HG02610 (cell line): ENCODE measurements around the gene SLFN13.
"Not testable (repeated sequence)": the region's sequence is repeated elsewhere in the genome, so short reads cannot be mapped to it uniquely, and the experiment has no call there.

Experiments used
- ATAC-seq: cut with Tn5 transposase; IDR thresholded peaks from one replicate; pipeline ENCODE4 v1.9.1; 2021; ENCODE audit warnings: mild to moderate bottlenecking, moderate library complexity; ENCODE audit not compliant: unreplicated experiment

The SLFN13 gene, protein sequence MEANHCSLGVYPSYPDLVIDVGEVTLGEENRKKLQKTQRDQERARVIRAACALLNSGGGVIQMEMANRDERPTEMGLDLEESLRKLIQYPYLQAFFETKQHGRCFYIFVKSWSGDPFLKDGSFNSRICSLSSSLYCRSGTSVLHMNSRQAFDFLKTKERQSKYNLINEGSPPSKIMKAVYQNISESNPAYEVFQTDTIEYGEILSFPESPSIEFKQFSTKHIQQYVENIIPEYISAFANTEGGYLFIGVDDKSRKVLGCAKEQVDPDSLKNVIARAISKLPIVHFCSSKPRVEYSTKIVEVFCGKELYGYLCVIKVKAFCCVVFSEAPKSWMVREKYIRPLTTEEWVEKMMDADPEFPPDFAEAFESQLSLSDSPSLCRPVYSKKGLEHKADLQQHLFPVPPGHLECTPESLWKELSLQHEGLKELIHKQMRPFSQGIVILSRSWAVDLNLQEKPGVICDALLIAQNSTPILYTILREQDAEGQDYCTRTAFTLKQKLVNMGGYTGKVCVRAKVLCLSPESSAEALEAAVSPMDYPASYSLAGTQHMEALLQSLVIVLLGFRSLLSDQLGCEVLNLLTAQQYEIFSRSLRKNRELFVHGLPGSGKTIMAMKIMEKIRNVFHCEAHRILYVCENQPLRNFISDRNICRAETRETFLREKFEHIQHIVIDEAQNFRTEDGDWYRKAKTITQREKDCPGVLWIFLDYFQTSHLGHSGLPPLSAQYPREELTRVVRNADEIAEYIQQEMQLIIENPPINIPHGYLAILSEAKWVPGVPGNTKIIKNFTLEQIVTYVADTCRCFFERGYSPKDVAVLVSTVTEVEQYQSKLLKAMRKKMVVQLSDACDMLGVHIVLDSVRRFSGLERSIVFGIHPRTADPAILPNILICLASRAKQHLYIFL

DNA sequence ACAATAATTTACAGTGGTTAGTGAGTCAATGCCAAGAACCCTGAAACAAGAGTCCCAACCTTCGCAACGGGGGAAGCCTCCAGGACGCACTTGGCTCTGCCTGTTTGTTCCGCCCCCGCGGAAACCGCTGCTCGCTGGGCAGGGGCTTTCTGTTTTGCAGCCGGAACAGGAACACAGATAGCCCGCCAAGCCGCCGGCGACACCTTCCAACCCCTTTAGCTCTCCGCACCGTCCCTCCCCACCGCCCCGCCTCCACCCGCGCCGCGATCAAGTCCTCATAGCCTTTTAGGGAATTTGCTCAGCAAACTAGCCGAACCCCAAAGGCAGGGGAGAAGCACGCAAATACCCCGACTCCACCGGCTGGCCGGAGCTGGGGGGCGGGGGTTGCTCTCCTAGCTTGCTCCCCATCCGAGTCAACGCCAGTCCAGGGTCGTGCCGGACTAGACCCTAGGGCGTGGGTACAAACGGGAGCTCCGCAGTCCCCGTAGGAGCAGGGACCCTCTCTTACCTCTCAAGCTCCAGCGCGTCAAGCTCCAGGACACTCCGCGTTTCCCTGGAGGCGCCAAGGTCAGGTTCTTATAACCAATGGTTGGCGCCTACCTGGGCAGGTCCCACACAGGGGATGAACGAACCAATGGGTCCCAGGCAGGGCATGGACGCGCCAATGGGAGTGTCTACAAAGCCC is at the start of gene SLFN13:
Gene SLFN13 (minus strand): TSS at position 553 of the 685 bp plus-strand sequence. CDS start 3,086 bp downstream, outside the sequence.
- peak; percentile 75 for ATAC-seq

DNA sequence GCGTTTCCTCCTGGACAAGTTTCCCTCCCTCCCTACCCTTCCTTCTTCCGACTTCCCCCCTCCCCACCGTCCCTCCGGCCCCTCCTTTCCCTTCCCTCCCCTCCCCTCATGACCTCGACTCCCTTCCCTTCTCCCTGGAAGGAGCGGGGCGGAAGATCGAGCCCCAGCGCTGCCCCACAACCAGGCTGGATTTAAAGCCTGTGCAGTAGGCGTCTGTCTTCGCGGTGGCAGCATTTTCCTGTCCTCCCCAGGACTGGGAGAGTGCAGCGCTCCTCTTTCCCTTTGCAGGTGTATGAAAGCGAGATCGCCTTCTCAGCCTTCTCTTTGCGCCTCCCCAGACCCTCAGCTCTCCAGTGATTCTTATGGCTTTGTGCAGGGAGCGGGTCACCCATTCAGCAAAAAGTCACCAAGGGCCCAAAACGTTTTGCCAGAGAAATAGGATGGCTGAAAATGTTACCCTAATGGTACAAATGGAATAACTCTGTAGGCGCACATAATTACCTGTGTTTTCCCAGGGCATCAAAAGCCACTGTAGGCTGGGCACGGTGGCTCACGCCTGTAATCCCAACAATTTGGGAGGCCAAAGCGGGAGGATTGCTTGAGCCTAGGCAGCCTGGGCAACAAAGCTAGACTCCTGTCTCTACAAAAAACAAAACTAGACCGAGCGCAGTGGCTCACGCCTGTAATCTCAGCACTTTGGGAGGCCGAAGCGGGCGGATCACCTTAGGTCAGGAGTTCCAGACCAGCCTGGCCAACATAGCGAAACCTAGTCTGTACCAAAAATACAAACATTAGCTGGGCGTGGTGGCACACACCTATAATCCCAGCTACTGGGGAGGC is 48.1 kb upstream of the SLFN13 start:
- no peak for ATAC-seq

GRCh38 chr17:35493040-35493439 is 44.5 kb upstream of the SLFN13 start:
- ATAC-seq = no peak

GRCh38 chr17:35491417-35491816 is 42.9 kb upstream of the SLFN13 start:
- no peak for ATAC-seq

DNA sequence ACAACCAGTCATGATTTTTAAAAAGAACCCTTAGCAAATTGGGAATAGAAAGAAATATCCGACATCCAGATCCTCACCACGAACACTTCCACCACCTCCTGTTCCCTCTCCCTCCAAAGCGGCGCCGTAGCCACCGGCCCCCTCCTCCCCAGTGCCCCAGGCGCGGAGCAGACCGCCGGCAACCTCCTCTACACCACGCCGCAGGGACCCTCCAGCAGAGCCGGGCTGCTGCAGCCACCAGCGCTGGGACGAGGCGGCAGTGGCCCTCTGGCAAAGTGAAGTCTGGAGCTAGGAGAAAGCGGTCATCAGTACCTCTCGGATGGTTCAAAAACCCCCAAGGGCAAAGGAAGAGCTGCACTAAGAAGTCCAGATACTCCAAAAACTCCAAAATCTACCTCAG is 41.4 kb upstream of the SLFN13 start:
- no peak for ATAC-seq

GRCh38 chr17:35488991-35489390 is 40.4 kb upstream of the SLFN13 start:
- no peak for ATAC-seq

- ATAC-seq = no peak
Observed at GRCh38 chr17:35486920-35487732, 38.6 kb upstream of the SLFN13 start.

DNA sequence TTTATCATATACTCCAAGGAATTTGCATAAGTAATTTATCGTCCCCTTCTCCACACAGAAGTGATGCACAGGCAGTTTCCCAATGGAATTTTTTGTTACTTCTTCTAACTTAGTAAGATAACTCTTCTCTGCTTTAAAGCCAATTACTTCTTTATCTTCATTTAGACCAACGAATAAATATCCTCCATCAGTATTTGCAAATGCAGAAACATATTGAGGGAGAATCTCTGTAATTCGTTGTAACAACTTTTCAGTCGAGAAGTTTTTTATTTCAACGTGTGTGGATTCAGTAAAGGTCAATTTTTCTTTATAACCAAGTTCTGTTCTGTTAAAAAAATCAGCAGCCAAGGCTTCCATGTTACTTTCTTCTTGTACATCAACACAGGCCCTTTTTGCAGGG is 30.7 kb upstream of the SLFN13 start:
- ATAC-seq = no peak

- no peak for ATAC-seq
Observed at GRCh38 chr17:35477248-35477647, 28.7 kb upstream of the SLFN13 start.

DNA sequence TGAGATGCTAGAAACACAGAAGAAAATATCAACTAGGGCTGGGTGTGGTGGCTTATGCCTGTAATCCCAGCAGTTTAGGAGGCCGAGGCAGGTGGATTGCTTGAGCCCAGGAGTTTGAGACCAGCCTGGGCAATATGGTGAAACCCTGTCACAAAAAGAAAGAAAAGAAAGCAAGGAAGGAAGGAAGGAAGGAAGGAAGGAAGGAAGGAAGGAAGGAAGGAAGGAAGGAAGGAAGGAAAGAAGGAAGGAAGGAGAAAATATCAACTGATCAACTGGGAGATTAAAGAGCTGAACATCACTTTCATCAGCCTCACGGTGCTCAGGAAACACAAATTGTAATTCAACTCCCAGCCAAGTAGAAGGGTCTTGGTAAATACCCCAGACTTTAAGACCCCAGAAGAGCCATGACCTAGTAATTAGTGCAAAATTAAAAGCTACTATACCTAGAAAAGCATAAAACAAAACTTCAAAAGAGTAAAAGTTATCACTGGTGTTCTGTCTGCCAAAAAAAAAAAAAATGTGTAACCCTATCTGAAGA is 27.8 kb upstream of the SLFN13 start:
- no peak for ATAC-seq

GRCh38 chr17:35468475-35468874 is 19.9 kb upstream of the SLFN13 start:
- no peak for ATAC-seq

GRCh38 chr17:35467824-35468223 is 19.3 kb upstream of the SLFN13 start:
- ATAC-seq = no peak

DNA sequence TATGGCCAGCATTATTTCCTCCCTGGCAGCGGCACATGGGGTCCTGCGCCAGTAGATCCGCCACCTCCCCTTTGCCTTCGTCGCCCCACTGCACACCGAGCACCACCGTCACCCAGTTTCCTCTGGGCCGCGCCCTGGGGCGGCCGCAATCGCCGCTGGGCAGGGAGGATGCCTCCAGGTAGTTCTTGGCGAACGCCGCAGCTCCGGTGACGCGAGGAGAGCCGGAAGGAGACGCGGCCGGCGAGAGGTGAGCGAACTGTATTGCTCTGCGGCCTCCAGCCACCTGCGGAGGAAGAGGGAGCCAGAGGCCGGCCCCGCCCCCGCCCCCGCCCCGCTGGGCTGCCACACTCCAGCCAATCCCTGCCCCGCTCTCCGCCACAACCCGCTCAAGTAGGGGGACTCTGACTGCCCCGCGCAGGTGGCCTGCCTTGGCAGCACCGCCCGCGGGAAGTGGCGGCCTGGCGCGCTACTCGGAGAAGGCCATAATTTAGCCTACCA is 11.8 kb upstream of the SLFN13 start:
- ATAC-seq = peak; percentile 65

DNA sequence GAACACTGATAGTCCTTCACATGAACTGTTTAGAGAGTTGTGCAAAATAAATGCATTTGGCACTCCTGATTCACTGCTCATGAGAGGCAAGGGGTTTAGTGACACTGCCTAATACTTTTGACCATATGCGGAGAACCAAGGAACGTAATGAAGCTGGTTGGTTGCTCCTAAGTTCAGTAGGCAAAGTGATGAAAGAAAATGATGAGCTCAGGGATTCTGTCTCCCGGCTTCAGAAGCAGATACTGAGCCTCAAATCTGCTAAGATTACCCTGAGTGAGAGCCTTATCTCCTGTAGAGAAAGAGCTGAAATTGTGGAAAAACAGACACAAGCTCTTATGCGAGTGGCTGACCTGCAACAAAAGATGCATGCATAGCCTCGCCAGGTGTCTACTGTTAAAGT is 5.5 kb upstream of the SLFN13 start:
- ATAC-seq = not testable (repeated sequence)

GRCh38 chr17:35453171-35453570 is 4.6 kb upstream of the SLFN13 start:
- ATAC-seq = no peak

DNA sequence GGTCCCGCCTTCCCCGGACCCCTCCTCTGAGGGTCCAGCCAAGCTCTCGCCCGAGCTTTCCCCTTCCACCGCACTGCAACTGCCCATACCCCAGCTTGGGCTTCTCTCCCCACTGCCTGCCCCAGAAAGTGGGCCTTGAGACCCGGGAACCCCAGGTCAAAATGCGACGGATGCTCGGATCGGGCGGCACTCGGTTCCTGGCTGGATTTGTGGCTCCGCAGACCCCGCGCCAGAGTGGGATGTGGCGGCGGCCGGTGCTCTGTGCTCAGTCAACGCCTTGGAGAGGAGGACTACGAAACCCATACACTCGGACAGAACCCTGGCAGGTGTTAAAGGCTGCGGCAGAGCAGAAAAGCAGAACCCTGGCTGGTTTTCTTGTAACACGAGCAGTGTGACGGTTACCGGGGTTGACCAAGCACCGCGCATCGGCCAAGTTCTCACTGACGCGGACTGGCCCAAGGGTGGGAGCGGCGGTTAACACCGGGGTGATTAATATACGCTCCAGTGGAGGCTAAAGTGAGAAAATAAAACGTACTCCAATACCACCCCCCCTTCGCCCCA is 885 bp upstream of the SLFN13 start:
- ATAC-seq = no peak

DNA sequence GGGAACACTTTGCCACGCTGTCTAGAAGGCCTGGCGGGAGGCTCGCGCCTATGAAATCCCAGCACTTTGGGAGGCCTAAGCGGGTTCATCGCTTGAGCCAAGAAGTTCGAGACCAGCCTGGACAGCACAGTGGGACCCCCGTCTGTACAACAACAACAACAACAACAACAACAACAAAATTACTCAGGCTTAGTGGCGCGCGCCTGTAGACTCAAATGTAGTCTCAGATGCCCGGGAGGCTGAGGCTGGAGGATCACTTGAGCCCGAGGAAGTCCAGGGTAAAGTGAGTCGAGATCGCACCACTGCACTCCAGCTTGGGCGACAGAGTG is 297 bp upstream of the SLFN13 start:
- ATAC-seq = no peak

DNA sequence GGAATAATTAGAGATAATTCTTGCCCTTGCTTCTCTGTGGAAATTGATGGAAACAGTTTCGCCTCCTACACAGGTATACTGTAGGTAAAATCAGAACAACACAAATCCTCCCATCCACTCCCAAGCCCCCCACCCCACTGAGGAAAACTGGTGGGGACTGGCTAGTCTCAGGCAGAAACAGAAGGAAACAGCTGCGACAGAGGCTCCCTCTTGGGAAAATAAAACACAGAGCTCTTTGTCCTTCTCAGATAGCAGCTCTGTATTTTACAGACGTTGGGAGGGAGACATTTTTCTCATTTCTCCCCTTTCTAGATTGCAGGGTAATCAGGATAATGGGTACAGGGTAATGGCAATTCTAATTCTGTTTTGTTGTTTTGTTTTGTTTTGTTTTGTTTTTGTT is 1.1 kb downstream of the SLFN13 start:
- ATAC-seq = no peak

DNA sequence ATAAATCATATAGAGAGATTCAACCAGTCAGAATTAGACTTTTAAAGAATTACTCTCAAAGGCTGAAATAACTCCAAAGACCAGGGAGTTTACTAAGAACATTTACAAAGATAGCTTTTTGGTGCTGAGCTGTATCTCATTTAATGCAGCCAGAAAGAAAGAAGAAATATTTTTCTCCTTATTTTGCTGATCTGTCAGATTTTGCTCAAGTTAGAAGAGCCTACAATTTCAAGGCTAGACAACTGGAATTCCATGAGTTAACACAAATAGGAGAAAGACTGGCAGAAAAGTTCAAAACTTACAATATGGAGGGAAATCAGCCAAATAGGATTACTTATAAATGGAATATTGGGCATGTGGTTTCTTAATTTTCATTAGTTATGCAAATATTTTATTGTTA is 10.1 kb downstream of the SLFN13 start:
- no peak for ATAC-seq
